Amniotic epithelial cell (primary cell): ENCODE results near the gene GNB1.
"Not testable (repeated sequence)": the region's sequence is repeated elsewhere in the genome, so short reads cannot be mapped to it uniquely, and the experiment has no call there.

ENCODE experiments used
- DNase-seq: peaks from one replicate; pipeline ENCODE4 v3.0.0-alpha.2; 2010; ENCODE audit warnings: low read depth

Gene GNB1

GRCh38 chr1:1738799-1739337 is 152.0 kb downstream of the GNB1 start:
- DNase-seq, result not testable (repeated sequence)

GRCh38 chr1:1737675-1738590 is 153.0 kb downstream of the GNB1 start:
- DNase-seq, result not testable (repeated sequence)
